HG03558 (cell line): ENCODE data around the gene NR2F2.
"Not testable (repeated sequence)": the region's sequence is repeated elsewhere in the genome, so short reads cannot be mapped to it uniquely, and the experiment has no call there.

Experiments
- ATAC-seq: cut with Tn5 transposase; IDR thresholded peaks from one replicate; pipeline ENCODE4 v1.9.1; 2021; ENCODE audit warnings: moderate number of reproducible peaks; ENCODE audit not compliant: unreplicated experiment; ENCODE audit errors: extremely low read depth

Gene NR2F2

DNA sequence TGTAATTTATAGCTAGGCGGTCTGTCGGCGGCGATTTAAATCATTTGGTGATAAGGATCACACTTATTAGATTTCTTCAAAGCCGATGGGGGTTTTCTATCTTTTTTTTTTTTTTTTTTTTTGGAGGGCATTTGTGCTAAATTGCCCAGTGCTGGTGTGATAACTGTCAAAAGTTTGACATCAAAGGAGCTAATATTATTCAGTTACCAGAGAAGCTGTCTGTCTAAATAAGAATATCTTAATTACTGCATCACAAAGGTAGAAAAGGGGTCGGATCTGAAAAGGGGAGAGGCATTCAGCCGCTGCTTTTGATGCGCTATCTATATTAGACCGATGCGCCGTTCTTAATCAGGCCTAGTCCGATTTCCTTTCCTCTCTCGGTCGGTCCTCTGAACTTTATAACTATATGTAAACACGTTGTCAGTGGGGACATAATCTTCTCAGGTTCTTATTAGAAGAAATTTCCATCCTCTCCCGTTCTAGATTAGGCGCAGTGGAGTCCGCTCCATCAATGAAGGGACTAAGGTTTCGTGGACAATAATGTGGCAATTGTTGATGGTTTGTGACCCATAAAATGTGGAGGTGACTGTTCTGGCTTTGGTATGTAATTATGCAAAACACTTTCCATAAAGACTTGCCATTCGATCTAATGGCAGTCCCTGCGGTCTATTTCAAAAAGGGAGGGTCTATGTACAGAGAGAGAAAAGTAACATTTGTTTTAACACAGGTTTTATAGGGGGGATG, 31.7 kb downstream of the NR2F2 start:
- ATAC-seq = no peak

DNA sequence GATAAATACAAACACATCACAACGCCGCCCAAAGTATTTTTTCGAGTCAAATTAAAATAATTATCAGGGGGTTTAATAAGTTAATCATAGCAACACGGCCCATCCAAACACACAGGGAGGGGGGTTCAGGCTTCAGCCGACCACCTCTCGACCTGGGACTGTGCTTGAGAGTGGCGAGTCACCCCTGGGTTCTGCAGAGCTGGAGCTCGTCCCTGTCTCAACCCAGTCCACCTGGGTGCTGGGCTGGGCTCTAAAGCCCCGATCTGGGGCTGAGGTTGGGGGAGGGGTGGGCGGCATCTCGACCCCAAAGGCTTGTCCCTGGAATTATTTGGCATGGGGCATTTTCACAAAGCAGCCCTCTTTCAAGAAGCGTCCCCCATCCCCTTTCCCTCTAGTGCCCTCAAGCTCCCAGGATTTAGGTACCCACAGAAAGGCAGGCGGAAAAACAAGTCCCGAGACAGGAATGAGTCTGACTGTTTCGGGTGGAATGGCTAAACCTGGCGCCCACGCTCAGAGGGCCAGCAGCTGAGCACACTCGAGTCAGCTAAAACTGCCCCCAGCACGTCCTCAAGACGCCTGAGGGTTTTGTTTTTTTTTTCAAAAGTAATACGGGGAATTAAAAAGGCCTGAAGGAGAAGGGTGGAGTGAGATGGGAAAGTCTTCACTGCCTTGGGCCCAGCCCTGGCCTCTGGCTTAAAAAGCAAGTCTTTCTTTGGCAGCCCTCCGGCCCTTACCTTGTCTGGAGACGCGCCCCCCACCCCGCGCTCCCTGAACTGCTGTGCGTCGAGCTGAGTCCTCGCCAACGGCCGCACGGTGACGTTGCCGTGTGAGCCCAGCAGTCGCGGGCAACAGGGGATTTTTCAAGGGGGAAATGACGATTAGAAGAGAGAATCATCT, 32.5 kb downstream of the NR2F2 start:
- ATAC-seq = no peak

DNA sequence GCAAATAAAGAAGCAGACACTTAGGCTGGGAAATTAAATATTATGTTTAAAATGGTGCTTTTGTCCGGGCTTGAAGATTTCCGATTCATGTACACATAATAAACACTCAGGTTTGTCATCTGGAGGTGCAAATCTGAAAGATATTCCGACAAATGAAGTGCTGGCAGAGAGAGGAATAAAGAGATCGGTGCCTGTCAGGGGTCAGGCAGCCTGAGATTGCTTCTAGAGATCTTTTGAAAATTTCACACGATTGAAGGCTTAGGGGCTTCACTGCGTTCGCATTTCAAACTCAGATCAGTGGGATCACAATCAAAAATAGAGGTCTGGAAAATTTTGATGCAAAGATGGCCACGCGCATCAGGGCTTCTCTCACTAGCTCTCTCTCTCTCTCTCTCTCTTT, 33.2 kb downstream of the NR2F2 start:
- no peak for ATAC-seq

DNA sequence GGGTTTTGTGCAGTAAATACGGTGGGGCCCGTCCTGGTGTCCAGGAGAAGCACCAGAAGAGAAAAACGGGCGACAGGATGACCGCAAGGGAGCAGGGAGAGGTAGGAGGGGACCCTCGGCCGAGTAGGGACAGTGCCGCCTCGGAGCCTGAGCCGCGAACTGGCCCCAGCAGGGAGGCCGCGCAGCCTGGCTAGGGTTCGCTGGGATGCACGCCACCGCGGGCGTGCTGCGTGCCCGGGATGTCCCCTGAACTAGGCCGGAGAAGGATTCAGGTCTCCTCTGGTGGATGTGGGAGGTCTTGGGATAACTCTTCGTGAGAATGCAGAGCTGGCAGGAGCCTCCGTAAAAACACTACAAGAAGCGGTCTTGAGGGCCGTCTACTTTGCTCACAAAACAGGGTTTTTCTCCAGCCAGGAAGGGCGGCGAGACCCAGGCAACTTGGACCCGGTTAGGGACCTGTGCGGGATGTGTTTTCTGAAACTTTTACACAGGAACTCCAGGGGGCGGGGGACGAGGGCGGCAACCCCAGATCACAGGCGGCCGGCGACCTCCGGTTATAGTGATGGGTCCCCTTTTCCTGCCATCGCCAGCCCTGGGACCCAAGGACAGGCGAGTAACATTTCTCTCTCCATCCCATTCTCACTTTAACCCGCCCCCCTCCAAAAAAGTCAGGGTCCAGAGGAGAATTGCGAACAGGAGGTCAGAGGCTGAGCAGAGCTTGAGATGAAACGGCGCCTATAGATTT, 35.5 kb downstream of the NR2F2 start:
- no peak for ATAC-seq

DNA sequence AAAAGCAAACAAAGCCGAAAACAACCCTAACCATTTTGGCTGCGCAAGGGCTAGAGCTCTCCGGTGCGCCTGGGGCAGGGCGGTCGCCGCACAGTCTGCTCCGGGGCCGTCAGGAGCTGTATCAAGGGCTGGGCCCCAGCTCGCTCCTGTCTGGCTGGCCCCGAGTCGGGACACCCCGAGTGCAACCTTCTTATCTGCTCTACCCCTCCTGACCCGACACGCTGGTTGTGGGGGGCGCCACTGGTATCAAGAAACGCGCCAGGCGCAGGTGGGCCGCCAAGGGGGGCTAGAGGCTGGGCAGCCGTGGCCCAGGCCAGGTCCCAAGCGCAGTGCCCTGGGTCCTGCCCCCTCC, 36.0 kb downstream of the NR2F2 start:
- ATAC-seq = no peak

DNA sequence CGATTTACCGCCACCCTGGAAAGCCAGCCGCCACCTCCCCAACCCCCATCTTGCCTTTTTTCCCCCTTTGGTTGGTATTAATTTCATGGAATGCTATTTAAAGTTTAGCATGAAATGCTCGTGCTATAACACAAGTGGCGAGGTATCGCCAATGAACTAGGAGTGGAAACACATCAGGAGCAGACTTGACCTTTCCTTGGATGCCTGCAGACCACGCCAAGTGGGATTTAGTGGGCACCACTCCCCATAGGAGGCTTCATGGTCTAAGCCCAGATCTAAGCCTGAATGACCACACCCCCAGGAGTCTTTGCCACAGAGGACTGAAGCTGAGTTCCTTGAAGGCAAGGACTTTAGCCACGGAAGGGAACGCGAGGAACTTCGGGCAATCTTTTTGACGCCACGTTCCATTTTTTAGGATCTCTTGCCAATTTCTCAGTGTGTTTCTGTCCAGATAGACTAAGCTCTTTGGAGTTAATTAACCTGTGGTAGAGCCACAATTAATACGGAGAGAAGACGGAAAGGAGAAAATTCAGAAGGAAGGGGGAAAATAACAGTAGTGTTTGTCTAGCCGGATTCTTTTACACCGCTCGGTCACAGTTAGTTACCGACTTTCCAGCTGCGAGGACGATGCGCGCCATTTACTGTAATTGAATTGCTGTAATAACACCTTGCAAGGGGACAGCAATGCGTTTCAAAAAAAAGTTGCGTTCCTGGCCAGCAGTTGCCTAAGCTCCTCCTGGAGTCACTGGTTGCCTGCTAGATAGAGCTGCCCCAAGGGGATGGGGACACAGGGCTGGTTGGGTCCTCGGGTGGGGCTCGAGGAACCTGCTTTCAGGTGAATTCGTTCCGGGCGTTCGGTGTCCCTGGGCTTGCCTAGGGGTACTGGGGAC, 37.1 kb downstream of the NR2F2 start:
- no peak for ATAC-seq

DNA sequence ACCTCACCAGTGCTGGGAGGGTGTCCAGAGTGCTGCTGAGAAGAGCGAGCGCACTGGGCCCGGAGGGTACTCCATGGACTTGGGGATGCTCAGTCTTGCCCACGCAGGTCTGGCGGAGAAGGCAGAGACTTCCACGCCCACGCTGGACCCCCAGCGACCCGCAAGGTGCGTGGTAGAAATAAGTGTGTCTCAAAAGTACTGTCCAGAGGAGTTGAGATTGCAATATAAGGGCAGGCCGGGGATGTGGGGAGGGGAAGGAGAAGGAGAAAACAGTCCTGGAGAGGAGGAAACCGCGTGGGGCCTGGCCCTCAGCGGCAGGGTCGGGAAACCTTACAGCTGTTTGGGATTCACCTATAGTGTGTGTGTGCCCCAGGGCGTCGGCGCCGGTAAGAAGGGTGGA, 38.9 kb downstream of the NR2F2 start:
- no peak for ATAC-seq

DNA sequence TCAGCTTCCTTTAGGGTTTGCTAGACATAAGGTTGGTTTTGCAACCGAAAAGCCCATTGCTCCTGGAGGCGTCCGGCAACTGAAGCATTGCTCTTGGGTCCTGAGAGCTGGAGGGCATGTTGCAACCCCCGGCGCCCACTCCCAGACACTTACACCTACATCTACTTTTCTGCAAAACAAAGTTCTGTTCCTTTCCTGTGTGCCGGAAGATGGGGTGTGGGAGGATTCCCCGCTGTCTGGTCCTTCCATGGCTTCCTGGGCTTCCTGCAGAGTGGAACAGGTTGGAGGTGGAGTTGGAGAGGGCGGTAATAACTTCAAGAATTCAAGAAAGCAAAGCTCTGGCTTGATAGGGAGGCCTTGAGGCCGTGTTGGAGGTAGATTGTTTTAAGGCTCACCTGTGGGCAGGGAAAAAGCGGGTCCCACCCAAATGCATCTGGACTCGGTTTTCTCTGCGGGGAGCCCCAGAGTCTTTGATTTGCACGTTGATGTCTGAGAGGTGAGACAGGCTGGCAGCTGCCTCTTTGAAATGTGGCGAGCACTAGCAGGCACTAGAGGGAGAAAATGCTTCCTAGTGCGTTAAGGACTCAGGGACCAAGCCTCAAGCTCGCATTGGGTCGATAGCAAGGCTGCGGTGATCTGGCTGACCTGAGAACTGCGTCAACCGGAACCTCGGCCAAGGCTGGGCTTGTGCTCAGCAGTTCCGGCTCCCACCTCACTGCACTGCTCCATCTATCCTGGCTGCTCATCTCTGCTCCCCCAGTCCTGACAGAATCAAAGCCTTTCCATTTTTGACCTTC, 39.5 kb downstream of the NR2F2 start:
- no peak for ATAC-seq

DNA sequence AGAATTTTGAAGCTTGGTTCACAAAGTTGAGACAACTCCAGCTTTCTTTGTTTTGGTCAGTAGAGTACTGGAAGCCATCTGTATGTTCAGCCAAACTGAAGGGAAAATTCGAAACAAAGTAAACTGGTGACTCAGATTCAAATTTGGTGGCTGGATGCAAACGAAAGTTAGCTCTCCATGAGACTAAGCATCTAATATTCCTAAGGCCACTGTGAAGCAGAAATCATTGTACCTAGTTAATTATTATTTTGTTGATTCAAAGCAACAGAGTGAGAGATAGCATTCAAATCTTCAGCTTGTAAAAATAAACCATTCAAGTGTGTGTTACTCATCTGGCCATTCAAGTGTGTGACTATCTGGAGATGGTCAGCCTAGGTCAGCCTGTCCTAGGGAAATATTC, 42.1 kb downstream of the NR2F2 start:
- no peak for ATAC-seq

DNA sequence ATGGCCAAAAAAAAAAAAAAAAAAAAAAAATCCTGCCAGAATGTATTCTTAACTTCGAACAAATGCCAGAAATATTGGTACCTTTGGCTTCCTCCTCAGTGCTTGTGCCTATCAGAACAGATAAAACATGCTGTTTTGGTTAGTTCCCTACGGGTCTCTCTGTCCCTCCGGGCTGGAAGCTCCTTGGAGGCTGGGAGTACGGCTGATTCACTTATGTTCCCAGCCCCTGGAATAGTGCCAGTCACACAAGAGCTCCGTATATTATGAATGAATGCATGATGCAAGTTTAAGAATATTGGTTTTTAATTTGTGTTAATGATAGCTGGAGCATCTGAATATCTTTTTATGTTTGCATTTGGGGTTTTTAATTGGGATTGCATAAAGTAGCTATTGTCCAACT, 44.0 kb downstream of the NR2F2 start:
- no peak for ATAC-seq

DNA sequence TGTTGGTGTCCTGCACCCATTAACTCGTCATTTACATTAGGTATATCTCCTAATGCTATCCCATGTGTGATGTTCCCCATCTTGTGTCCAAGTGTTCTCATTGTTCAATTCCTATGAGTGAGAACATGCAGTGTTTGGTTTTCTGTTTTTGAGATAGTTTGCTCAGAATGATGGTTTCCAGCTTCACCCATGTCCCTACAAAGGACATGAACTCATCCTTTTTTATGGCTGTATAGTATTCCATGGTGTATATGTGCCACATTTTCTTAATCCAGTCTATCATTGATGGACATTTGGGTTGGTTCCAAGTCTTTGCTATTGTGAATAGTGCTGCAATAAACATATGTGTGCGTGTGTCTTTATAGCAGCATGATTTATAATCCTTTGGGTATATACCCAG, 49.1 kb downstream of the NR2F2 start:
- ATAC-seq = not testable (repeated sequence)

DNA sequence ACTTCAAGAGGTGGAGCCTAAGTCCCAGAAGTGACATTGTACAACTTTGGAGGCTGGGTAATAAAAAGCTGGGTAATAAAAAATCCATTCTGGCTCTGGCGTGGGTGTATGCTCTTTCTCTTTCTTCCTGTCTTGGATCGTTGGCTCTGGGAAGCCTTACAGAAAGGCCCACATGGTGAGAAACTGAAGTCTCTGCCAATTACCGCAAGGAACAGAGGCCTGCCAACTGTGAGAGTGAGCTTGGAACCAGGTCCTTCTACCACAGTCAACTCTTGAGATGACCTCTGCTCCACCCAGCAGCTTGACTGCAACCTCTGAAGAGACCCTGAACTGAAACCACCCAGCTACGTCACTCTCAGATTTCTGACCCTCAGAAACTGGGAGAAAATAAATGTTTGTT, 51.0 kb downstream of the NR2F2 start:
- ATAC-seq = no peak

DNA sequence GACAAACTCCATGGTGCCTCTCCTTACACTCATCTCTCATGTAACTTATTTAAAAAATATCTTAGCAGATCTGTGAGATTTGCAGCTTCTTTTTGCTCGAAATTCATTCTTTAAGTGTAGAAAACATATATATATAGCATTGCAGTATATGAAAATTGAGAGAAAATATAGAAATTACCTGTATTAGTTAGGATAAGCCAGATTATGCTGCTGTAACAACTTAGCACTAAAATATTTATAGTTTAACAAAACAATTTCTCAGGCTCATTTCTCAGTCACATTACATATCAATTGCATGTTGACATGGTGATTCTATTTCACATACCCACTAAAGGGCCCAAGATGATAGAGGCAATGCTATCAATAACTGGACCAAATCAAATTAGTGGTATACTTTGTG, 54.7 kb downstream of the NR2F2 start:
- no peak for ATAC-seq

DNA sequence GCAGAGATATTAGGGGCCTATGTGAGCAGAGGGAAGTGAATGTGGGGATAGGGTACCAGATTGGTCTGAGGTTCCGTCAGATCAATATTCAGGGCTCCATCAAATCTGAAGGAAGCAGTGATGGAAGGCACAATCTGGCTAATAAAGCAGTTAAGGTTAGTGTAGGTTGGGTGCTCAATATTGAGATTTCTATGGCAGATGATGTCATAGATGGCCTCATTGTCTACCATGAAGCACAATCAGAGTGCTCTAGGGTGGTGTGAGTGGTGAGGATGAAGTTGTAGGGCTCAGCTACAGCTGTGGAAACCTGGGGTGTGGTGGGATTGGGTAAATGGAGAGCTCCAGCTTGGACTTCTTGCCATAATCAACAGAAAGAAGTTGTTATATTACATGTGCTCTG, 58.2 kb downstream of the NR2F2 start:
- ATAC-seq = no peak
